ENCODE results near the gene AUTS2. TPM values are rescaled to one million over a fixed set of nuclear protein-coding genes. Genes with fewer than 3 reads are reported as not detected.

Gene AUTS2
- total and polyA plus RNA-seq, 2 experiments from 2014 or later, result 32.0 to 91.0 TPM

DNA sequence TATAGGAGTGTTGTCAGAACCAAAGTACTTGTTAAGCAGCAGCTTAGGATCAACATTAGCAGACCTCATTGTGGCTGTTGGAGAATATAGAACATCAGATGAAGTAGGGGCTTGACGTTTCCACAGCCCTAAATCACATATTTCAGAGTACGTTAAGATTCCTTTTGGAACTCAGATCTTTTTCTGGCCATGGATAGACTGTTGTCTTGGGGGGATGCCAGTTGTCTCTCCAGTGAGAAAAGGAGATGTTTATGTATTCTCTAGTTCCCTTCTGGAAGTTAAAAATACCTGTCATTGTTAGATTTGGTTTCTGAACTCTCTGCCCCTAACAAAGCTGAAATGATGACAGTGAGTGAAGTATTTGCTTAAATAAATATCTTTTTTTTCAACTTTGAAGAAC is 191.3 kb downstream of the AUTS2 start (continued):
- TF ChIP-seq, protein P1, sequence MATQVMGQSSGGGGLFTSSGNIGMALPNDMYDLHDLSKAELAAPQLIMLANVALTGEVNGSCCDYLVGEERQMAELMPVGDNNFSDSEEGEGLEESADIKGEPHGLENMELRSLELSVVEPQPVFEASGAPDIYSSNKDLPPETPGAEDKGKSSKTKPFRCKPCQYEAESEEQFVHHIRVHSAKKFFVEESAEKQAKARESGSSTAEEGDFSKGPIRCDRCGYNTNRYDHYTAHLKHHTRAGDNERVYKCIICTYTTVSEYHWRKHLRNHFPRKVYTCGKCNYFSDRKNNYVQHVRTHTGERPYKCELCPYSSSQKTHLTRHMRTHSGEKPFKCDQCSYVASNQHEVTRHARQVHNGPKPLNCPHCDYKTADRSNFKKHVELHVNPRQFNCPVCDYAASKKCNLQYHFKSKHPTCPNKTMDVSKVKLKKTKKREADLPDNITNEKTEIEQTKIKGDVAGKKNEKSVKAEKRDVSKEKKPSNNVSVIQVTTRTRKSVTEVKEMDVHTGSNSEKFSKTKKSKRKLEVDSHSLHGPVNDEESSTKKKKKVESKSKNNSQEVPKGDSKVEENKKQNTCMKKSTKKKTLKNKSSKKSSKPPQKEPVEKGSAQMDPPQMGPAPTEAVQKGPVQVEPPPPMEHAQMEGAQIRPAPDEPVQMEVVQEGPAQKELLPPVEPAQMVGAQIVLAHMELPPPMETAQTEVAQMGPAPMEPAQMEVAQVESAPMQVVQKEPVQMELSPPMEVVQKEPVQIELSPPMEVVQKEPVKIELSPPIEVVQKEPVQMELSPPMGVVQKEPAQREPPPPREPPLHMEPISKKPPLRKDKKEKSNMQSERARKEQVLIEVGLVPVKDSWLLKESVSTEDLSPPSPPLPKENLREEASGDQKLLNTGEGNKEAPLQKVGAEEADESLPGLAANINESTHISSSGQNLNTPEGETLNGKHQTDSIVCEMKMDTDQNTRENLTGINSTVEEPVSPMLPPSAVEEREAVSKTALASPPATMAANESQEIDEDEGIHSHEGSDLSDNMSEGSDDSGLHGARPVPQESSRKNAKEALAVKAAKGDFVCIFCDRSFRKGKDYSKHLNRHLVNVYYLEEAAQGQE (IDR thresholded peaks at IDR 0.05; ENCODE audit: unreplicated experiment), result no peak
- no peak for TF ChIP-seq CREB1 (CRISPR knock-in tag; IDR thresholded peaks at IDR 0.05; ENCODE audit: low read depth)

DNA sequence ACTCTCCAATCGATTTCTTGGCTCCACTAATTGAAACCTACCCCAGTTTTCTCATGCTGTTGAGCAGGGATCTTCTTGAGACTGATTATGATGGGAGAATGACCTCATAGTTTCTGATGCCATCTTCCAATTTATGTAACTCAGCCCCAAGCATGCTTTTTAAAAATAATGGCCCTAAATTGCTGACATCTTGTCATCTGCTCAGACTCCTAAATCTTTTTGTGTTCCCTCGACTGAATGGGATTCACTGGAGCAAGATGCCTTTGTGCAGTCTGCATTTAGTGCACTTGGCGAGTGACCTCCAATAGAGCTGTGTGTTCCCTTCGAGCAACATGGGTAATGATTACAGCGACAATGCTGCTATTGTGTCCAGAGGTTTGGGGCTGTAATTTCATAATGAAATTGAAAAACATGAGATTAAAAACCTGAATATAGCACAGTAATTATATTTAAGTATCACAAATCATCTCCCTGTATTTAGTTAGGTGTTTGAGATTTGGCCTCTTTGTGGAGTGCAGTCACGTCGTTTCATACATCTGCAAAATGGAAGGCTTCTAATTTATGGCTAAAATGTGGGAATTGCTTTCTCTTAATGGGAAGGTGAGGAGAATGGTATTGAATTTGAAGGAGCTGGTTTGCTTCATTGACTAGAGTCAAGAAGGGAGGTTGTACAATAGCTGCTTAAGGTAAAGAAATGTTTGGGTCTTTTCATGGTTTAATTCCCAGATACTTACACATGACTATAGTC is 192.9 kb downstream of the AUTS2 start:
- Mint-ChIP-seq H3K9me3 (no peaks in the 10 kb centered on the region), H3K27ac (no peak overlapping the region), H3K36me3 (ENCODE audit: low read depth) (no peaks in the 10 kb centered on the region), H3K27me3 (ENCODE audit: insufficient read depth, low read depth, poor library complexity) (no peaks in the 10 kb centered on the region), H3K4me1 (peaks cover 25% of the 10 kb centered on the region), H3K4me3 (no peak overlapping the region)
- no peaks in the 10 kb centered on the region for H3K36me3 ChIP-seq (ENCODE audit: insufficient read depth)
- no peaks in the 10 kb centered on the region; the same call in 1 of the 2 replicates for H4K20me1 ChIP-seq (replicated peaks; ENCODE audit: insufficient read depth)
- H3K79me2 ChIP-seq (replicated peaks; ENCODE audit: insufficient read depth), result no peaks in the 10 kb centered on the region
- DNase-seq (ENCODE audit: low spot score) (no peak), ATAC-seq (no peak)
- no peaks in the 10 kb centered on the region for H3K27me3 ChIP-seq (ENCODE audit: insufficient read depth)
- peaks cover 6% of the 10 kb centered on the region for H3K4me1 ChIP-seq (ENCODE audit: insufficient read depth)
- H3K9me2 ChIP-seq (ENCODE audit: insufficient read depth), result no peaks in the 10 kb centered on the region
- H2AFZ ChIP-seq, result no peak overlapping the region
- H3F3A ChIP-seq (replicated peaks; ENCODE audit: low read depth), result no peaks in the 10 kb centered on the region
- H3K4me3 ChIP-seq, result no peak overlapping the region
- no peak overlapping the region for H3K27ac ChIP-seq (ENCODE audit: low read depth)
- TF ChIP-seq JUNB (IDR thresholded peaks at IDR 0.05; ENCODE audit: unreplicated experiment), result no peak
- TF ChIP-seq POLR2AphosphoS5 (IDR thresholded peaks at IDR 0.05; ENCODE audit: low read depth), result no peak
- TF ChIP-seq STAT1 (IDR thresholded peaks at IDR 0.05; ENCODE audit: unreplicated experiment), result no peak
- TF ChIP-seq, protein P2, sequence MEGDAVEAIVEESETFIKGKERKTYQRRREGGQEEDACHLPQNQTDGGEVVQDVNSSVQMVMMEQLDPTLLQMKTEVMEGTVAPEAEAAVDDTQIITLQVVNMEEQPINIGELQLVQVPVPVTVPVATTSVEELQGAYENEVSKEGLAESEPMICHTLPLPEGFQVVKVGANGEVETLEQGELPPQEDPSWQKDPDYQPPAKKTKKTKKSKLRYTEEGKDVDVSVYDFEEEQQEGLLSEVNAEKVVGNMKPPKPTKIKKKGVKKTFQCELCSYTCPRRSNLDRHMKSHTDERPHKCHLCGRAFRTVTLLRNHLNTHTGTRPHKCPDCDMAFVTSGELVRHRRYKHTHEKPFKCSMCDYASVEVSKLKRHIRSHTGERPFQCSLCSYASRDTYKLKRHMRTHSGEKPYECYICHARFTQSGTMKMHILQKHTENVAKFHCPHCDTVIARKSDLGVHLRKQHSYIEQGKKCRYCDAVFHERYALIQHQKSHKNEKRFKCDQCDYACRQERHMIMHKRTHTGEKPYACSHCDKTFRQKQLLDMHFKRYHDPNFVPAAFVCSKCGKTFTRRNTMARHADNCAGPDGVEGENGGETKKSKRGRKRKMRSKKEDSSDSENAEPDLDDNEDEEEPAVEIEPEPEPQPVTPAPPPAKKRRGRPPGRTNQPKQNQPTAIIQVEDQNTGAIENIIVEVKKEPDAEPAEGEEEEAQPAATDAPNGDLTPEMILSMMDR (conservative IDR thresholded peaks at IDR 0.05; ENCODE audit: low read depth in 2 of 2), result no peak
- TF ChIP-seq NANOG (IDR thresholded peaks at IDR 0.05; ENCODE audit: borderline replicate concordance), result no peak
- TF ChIP-seq, protein P3, sequence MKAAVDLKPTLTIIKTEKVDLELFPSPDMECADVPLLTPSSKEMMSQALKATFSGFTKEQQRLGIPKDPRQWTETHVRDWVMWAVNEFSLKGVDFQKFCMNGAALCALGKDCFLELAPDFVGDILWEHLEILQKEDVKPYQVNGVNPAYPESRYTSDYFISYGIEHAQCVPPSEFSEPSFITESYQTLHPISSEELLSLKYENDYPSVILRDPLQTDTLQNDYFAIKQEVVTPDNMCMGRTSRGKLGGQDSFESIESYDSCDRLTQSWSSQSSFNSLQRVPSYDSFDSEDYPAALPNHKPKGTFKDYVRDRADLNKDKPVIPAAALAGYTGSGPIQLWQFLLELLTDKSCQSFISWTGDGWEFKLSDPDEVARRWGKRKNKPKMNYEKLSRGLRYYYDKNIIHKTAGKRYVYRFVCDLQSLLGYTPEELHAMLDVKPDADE (IDR thresholded peaks at IDR 0.05), result no peak
- no peak for TF ChIP-seq ZNF114 (CRISPR knock-in tag; IDR thresholded peaks at IDR 0.05)
- H3K4me2 ChIP-seq, result no peak overlapping the region

Measured in GM23338 (cell line).